ENCODE results near the gene ABITRAM. TPM values are rescaled to one million over a fixed set of nuclear protein-coding genes. Genes with fewer than 3 reads are reported as not detected.
"Not testable (repeated sequence)": the region's sequence is repeated elsewhere in the genome, so short reads cannot be mapped to it uniquely, and the experiment has no call there.

The ABITRAM gene
- total RNA-seq, 1 donor from 2014 or later, result 23.5 TPM

GRCh38 chr9:108928386-108928785 is 5.8 kb upstream of the ABITRAM start:
- DNase-seq (ENCODE audit: low spot score), result no peak

DNA sequence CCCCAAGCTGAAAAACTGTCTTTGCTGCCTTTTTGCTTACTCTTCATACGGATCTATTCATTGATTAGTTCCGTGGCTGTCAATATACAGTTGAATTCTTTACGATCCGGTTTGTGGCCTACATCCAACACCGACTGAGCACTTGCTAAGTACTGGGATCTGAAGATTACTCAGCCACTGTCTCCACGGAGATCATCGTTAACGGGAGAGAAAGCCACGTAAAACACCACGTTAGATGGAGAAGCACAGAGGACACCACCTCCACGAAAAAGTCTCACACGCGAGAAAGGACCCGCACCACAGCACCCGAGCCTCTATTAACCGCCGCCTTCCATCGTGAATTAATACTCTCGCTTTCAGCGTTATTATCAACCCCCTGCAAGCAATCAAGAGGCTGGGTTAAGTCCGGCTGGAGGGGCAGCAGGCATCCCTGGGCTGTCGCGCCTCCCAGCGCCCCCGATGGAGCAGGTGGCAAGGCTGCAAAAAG is 926 bp upstream of the ABITRAM start:
- peak; percentile 42 for DNase-seq (ENCODE audit: low spot score)

DNA sequence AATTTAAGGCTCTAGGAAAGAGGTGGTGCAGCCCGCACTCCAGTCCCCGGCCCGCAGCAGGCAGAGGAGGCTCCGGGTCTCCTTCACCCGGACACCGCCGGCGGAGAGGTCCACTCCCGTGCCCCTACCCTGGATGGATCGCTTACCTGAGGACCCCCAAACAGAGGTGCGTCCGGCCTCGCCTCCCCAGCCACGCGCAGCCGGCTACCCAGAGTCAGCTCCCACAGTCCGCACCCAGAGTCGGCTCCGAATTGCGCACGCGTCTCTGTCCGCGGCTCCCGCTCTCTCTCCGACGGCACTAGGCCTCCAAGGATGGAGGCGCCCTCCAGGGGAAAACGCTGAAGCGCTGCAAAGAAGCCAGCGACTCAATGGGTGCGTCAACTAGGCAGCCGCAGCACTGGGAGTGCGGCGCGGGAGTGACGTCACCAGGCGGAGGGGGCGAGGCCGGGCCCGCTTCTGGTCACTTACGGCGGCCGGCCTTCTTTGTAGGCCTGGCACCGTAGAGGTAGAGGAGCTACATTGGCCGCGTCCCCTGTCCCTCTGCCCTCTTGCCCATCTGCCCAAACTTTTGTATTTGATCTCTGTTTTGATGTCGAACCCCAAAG is 380 bp upstream of the ABITRAM start, which contains the start of gene ELP1:
Gene ELP1 (minus strand): TSS at position 407 of the 605 bp plus-strand sequence. CDS start 2,978 bp downstream, outside the sequence.
- peak; percentile 93 for DNase-seq (ENCODE audit: low spot score)

DNA sequence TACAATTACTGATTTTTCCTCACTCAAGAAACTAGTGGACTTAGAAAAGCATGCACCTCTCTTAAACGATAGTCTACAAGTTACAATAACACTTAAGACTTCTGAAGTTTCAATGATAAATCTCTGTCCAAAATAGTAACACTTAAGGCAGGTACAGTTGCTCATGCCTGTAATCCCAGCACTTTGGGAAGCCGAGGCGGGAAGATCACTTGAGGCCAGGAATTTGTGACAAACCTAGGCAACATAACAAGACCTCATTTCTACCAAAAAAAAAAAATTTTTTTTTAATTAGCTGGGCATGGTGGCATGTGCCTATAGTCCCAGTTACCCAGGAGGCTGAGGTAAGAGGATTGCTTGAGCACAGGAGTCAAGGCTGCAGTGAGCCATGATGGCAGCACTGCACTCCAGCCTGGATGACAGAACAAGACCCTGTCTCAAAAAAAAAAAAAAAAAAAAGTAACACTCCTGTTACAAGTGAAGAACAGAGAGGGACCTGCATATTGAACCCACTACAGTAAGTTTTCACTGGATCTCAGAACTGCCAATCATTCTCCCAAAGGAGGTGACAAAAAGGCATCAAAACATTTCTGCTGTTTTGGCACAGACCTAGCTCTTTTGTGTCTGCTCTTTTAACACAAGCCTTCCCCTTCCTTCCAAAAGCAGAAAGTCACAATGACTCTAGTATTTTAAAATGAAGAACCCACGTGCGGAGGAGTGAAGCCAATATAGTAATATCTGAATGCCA is 3.5 kb downstream of the ABITRAM start:
- no peak for DNase-seq (ENCODE audit: low spot score)

DNA sequence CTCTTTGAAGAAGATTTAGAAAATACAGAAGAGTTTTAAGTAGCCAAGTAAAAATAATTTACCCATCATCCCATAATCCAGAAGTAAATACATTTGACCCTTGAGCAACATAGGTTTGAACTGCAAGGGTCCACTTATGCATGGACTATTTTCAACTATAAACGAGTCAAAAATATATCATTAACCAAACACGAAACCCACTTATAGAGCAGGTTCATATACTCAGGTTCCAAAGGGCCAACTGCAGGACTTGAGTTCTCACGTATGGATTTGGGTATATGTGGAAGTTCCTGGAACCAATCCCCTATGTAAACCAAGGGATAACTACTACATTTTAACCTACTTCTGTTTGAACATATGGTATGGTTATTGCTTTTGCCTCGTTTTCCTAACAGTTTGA is 5.8 kb downstream of the ABITRAM start:
- DNase-seq (ENCODE audit: low spot score), result no peak

DNA sequence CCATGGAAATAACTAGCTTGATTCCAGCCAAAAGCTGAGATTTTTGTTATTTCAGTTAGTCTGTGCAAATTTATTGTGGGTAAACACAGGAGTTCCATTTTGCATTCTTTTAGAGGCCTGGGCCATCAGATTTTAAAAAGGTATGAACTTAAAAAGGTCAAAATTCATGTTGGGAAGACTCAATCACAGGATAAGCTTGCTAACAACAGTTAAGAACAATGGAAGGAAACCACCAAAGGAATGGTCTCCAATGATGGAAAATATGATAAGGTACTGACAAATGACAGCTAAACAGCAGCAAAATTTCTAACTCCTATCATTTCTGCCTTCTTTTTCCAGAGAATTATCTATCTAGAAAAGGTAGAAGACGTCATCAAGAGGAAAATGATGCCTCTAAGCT is 16.0 kb downstream of the ABITRAM start:
- no peak for DNase-seq (ENCODE audit: low spot score)

DNA sequence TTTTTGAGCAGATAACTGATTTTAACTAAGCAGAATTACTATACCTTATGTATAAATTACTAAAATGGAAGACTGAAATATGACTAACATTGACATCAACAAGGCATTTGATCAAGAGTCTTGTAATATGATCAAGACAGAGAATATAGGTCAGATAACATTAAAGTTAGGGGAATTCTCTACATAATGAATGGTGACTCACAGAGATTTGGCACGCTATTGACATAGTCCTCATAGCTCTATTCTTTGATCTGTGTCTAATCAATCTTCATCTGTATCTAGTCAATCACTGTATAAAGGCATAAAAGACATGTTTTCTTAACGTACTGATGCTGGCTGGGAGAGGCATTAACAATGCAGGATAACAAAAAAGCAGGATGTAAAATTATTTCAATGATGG is 17.4 kb downstream of the ABITRAM start:
- DNase-seq (ENCODE audit: low spot score), result no peak

GRCh38 chr9:108953983-108954574 is 19.9 kb downstream of the ABITRAM start:
- no peak for DNase-seq (ENCODE audit: low spot score)

- DNase-seq (ENCODE audit: low spot score), result no peak
These were observed 21.9 kb downstream of the ABITRAM start for GRCh38 chr9:108956022-108956630.

GRCh38 chr9:108956631-108957026 is 22.4 kb downstream of the ABITRAM start:
- DNase-seq (ENCODE audit: low spot score), result no peak

GRCh38 chr9:108960331-108960730 is 26.1 kb downstream of the ABITRAM start:
- DNase-seq (ENCODE audit: low spot score), result no peak

GRCh38 chr9:108961151-108961550 is 27.0 kb downstream of the ABITRAM start:
- DNase-seq (ENCODE audit: low spot score), result no peak

GRCh38 chr9:108963459-108964143 is 29.4 kb downstream of the ABITRAM start:
- DNase-seq (ENCODE audit: low spot score), result peak; percentile 46

DNA sequence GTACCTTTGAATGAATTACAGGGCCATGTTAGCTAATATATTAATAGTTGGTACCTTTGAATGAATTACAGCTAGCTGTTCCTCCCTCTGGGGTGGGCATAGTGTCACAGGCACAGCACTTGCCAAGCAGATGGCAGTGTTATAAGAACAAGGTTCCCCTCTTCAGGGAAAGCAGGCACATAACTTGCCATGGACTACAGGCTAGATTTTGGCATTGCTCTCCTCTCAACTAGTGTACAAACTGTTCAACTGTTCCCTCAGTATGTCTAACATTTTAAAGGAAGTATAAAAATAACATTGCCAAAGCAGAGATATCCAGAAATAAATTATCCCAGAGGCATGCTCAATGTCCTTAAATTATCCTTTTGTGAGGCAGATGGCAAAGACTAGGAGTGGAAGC is 33.7 kb downstream of the ABITRAM start:
- DNase-seq (ENCODE audit: low spot score), result no peak

DNA sequence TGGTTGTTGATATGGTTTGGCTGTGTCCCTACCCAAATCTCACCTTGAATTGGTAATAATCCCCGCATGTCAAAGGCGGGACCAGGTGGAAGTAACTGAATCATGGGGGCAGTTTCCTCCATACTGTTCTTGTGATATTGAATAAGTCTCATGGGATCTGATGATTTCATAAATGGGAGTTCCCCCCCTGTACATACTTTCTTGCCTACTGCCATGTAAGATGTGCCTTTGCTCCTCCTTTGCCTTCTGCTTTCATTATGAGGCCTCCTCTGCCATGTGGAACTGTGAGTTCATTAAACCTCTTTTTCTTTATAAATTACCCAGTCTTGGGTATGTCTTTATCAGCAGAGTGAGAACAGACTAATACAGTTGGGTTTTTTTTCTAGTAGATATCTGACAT is 37.2 kb downstream of the ABITRAM start:
- not testable (repeated sequence) for DNase-seq (ENCODE audit: low spot score)

GRCh38 chr9:108972186-108972585 is 38.0 kb downstream of the ABITRAM start:
- no peak for DNase-seq (ENCODE audit: low spot score)

DNA sequence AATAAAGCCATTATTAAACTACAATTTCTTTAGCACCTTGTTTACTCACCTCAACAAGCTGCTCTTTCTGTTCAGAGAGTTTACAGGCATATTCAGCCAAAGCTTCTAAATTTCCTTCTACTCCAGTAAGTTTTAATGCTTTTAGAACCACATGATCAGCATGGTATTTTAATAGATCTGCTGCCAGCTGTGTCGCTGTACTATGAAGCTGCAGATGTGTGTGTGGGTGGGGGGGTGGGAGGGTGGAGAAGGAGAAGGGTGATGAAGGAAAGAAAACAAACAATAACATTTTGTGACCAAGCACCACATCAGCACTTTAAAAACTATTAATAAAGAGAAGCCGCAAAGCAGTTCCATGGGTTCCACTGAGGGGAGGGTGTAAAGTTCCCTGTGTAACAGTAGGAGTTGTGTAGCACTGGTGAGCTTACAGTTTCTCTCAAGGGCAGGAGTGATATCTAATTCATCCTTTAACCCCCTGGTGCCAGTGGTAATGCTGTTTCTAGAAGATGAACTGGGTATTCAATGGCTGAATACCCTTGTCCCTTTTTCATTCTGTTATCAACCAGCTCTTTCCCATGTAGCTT is 38.5 kb downstream of the ABITRAM start:
- no peak for DNase-seq (ENCODE audit: low spot score)

GRCh38 chr9:108973895-108974294 is 39.7 kb downstream of the ABITRAM start:
- DNase-seq (ENCODE audit: low spot score), result no peak

- no peak for DNase-seq (ENCODE audit: low spot score)
These were observed 44.0 kb downstream of the ABITRAM start for GRCh38 chr9:108978205-108978604.

DNA sequence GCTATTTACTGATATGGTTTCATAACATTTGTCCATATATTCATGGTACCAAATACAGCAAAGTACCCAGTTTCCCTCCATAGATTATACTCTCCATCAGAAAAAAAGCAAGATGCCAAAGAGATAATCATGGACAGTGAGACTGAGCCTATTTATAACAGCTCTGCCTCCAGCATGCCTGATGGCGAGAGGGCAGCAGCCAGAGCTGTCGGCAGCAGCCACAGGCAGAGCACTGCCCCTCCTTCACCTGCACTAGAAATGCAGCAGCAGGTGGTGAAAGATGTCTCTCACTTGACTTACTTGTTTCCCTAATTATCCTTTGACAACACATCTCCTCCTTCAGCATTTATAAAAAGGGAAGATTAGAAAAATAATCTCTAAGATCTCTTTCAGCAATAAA is 46.7 kb downstream of the ABITRAM start:
- no peak for DNase-seq (ENCODE audit: low spot score)

- no peak for DNase-seq (ENCODE audit: low spot score)
These were observed 49.7 kb downstream of the ABITRAM start for GRCh38 chr9:108983885-108984284.
